ENCODE results near the gene HOXB8.

HOXB8 gene

DNA sequence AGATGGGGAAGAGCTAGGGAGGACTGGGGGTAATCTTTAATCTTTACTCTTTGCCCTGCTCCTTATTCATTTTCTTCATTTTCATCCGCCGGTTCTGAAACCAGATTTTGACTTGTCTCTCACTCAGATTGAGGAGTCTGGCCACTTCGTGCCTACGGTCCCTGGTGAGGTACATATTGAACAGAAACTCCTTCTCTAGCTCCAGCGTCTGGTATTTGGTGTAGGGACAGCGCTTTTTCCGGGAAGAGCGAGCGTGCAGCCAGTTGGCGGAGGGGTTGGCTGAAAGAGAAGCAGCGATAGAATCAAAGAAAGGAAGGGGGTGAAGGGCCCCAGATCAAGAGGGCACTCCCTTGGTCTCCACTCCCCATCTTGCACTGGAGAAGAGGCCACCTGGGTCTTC, 7.8 kb upstream of the HOXB8 start:
- H3K36me3 ChIP-seq (ENCODE audit: insufficient read depth, low read length): no peaks in the 10 kb centered on the region
- no peaks in the 10 kb centered on the region for H3K9me3 ChIP-seq (ENCODE audit: control insufficient read depth, insufficient read depth, low read length)
- H3K4me1 ChIP-seq (ENCODE audit: insufficient read depth, low read length): peaks cover 12% of the 10 kb centered on the region
- H3K9ac ChIP-seq (ENCODE audit: low read depth, low read length): no peak overlapping the region

DNA sequence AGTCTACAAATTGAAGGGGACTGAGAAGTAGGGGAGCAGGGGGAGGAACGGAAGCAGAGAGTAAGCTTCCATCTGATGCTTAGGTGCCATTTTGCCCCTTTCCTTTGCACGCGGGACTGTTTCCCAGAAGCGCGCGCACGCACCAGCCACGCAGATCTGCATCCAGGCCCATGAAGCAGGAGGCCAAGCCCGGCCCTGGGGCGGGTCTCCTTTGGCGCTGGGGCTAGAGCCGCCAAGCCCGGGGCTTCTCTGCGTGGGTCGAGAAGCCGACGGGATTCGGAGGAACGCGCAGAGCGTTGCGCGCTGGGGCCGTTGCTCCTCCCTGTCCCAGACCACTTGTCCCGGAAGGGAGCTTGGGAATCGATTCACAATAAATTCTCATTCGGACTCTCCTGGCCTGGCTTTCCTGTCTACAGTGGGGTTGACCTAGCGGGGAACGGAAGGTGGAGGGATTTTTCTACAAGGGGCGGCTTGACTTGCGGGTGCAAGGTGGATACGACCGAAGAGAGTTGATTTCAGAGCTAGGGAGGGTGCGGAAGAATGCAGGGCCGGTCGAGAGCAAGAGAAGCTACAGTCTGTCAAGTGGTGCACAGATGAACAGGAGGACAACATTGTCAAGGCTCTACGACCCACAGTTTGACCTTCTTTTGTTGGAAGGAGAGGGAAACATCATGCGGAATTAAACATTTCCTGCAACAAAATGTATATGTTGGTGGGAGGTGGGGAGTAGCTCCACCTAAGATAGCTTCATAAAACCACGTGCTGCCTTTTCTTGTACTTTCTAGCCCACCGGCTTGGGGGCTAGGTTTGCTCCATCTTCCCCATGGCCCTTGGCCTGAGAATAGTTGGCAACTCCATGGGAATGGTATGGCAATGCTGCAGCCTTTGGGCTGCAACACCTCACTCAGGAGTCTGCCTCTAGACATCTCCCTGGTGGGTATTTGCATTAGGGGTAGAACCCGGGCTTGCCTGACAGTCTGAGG, 6.6 kb upstream of the HOXB8 start:
- peaks cover 8% of the 10 kb centered on the region for H3K4me1 ChIP-seq (ENCODE audit: insufficient read depth, low read length)
- no peaks in the 10 kb centered on the region for H3K36me3 ChIP-seq (ENCODE audit: insufficient read depth, low read length)
- no peaks in the 10 kb centered on the region for H3K9me3 ChIP-seq (ENCODE audit: control insufficient read depth, insufficient read depth, low read length)
- H3K9ac ChIP-seq (ENCODE audit: low read depth, low read length): no peak overlapping the region

DNA sequence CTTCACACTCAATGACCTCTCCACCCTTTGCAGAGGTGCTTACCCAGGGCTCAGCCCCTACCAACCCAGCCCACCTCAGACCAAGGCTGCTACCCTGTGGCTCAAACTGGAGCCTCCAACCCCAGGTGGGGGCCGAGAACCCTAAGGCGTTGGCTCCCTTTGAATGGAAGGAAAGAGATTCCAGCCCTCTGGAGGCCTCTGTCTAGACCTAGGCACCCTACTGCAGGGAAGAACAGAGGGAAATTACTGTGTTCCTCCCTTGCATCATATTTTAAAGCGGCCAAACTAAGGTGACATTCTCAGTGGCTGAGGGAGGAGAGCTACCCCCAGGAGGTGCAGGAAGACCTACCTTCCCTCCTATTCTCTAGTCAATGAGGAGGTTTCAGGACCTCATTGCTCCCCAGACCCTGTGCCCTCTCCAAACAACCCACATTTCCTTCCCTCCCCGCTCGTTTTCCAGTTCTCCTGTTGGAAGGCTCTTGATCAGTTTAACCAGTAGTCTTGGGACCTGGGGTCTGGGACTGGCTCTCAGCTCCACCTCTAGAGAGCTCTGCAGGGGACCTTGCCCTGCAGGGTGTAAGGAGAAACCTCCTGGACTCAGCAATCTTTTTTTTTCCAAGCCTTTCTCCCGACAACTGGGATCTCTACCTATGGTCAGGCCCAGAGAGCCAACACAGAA, 5.5 kb upstream of the HOXB8 start:
- Histone ChIP-seq H3K9ac (ENCODE audit: low read depth, low read length) (no peak overlapping the region), H3K4me1 (ENCODE audit: insufficient read depth, low read length) (peaks cover 8% of the 10 kb centered on the region), H3K36me3 (ENCODE audit: insufficient read depth, low read length) (no peaks in the 10 kb centered on the region), H3K9me3 (ENCODE audit: control insufficient read depth, insufficient read depth, low read length) (no peaks in the 10 kb centered on the region)

DNA sequence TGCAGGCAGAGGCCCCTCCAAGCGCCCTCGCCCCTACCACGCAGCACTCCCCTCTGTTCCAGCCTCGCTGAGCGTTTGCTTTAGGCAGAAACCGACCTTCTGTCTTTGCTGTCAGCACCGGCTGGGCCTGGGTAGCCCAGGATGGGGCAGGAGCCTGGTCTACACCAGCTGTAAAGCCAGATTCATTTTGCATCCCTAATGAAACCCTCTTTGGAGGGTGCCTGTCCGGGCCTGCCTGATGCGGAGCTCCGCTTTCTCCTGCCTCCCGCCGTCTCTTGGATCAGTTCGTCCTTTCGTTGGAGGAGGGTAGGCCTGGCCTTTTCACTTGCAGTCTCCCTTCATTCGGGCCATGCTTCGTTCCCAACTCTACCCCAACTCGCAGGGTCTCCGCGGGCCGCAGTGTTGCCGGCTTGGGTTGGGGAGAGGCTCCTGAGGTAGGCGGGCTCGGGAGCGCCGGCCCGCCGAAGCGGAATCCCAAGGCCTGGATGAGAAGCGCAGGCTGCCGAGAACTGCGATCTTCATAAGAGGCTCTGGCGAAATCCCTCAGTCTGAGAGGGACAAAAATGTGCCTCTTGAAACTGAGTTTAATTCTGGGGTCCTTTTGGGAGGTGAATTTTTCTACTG, 4.8 kb upstream of the HOXB8 start:
- Histone ChIP-seq H3K9ac (ENCODE audit: low read depth, low read length) (no peak overlapping the region; the same call in 1 of the 2 replicates), H3K36me3 (ENCODE audit: insufficient read depth, low read length) (no peaks in the 10 kb centered on the region), H3K4me1 (ENCODE audit: insufficient read depth, low read length) (peaks cover 8% of the 10 kb centered on the region), H3K9me3 (ENCODE audit: control insufficient read depth, insufficient read depth, low read length) (no peaks in the 10 kb centered on the region)

DNA sequence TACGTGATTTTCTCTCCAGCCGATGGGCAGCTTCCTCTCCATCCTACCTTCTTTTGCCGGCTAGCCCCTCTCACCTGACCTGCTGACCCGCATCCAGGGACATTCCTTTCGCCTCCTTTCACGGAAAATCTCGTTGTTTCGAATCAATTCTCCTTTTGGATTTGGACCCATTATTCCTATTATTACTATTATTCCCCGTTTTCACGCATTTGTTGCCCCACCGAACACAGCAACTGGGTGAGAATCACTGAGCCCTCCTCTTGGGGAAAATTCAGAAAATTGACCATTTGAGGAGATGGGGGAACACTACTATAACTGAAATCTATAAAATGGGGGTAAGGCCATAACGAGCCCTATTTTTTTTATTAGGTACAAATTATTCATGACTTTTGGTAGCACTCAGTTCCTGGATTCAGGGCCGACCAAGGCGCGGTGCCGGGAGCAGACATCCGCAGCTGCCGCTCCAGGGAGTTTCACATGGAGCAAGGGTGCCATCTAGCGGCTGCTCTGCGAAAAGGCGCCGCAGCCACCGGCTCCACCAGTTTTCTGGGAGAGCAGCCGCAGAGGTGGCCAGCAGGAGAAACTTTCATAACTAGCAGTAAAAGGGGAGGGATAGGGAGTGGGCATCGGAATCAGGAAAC, 3.3 kb upstream of the HOXB8 start:
- no peaks in the 10 kb centered on the region for H3K9me3 ChIP-seq (ENCODE audit: control insufficient read depth, insufficient read depth, low read length)
- peak overlapping the region; percentile 5; the same call in 1 of the 2 replicates for H3K9ac ChIP-seq (ENCODE audit: low read depth, low read length)
- H3K4me1 ChIP-seq (ENCODE audit: insufficient read depth, low read length): peaks cover 8% of the 10 kb centered on the region
- no peaks in the 10 kb centered on the region for H3K36me3 ChIP-seq (ENCODE audit: insufficient read depth, low read length)

DNA sequence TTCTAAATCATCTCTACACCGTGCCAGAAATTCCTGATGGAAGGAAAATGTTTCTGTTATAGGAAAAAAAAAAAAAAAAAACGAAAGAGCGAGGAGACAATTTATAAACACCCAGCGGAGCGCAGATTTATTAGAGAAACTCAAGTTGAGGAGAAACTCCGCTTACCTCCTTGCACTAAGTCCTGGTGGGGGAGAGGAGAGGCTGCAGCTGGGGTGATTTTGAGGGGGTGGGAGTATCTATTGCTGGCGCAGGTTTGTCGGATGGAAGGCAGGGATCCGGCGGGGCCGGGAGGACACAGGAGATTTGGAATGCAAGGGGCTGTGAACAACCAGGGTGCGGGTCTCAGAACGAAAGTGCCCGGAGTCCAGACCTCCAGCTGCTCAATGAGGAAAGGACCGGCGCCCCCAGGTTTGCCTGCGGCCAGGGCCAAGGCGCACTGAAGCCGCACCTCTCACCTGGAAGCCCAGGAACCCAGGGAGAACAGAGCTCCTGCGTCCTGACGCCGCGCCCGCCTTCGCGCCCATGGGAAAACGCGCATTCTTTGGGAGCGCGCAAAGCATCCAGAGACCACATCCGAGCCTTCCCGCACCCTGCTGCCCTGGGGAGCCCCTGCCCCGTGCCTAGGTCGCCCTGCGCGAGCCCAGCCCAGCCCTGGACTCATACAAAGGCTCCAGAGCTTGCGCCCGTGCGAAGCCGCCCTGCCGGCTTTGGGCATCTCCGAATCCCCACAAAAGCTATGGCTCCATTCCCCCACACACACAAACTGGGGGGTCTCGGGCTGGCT, 2.6 kb upstream of the HOXB8 start:
- Histone ChIP-seq H3K9ac (ENCODE audit: low read depth, low read length) (no peak overlapping the region), H3K36me3 (ENCODE audit: insufficient read depth, low read length) (no peaks in the 10 kb centered on the region), H3K4me1 (ENCODE audit: insufficient read depth, low read length) (peaks cover 8% of the 10 kb centered on the region), H3K9me3 (ENCODE audit: control insufficient read depth, insufficient read depth, low read length) (no peaks in the 10 kb centered on the region; the same call in 1 of the 2 replicates)

DNA sequence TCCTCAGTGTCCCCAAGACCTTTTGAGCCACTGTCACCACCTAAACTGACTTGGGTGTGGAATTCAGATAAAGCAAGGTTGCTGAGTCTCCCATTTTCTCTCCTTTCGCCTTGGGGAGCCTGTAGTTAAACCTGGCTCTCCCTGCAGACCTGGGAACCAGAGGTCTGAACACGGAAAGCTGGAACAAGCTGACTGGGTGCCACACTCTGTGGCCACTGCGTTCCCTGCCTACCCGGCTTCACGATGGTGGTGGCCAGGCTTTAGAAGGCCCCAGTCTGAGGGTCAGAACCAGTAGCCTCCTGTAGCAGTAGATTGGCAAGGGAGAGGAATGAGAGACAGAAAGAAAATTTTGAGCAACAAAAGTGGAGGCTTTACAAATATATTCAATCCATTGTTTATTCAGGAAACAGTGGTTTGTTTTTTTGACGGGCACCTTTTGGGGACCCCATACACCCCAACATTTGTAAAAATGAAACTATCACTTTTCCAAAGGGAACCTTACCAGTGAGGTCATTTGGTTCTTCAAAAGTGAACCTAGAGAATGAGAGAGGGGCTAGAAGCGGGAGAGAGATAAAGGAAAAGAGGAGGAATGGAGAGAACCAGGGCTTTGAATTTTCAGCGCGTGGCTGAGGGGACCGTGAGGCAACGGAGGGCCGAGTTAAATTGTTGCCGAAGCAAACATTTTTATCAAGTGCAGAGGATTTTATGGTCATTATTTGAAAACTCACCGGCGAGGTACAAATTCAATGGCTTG, 1.8 kb upstream of the HOXB8 start:
- no peaks in the 10 kb centered on the region for H3K36me3 ChIP-seq (ENCODE audit: insufficient read depth, low read length)
- no peak overlapping the region for H3K9ac ChIP-seq (ENCODE audit: low read depth, low read length)
- peaks cover 8% of the 10 kb centered on the region for H3K4me1 ChIP-seq (ENCODE audit: insufficient read depth, low read length)
- no peaks in the 10 kb centered on the region; the same call in 1 of the 2 replicates for H3K9me3 ChIP-seq (ENCODE audit: control insufficient read depth, insufficient read depth, low read length)

DNA sequence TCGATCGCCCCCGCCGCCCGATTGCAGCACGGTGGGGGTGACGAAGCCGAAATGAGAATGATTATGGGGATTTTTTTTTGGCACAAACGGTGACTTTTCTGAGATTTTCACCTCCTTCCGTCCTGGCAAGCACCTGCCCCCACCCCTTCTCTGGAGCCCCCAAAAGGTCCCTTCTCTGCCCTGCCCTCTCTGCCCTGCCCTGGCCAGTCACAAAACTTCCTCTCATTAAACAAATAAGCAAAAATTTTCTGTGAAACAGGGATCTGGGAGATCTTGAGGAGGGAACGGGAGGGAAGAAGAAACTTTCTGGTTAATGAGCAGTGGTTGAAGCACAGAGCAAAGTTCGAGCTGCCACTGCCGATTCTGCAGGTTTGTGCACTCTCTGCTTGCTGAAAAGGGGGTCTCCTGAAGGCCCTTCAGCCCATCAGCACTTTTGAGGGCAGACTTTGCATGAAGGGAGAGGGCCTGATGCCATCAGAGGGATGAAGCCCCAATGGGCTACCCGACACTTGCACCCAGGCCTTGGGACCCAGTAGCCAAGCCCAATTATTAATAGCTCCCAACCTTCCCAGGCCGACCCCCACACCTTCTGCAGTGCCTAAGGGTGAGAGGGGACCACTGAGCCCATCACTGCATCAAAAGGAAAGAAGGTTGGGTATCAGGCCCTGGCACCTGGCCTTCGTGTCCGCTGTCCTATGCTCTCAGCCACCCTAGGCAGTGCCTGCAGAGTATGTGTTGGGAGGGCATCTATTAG, 1.0 kb upstream of the HOXB8 start:
- Histone ChIP-seq H3K9ac (ENCODE audit: low read depth, low read length) (no peak overlapping the region), H3K36me3 (ENCODE audit: insufficient read depth, low read length) (no peaks in the 10 kb centered on the region), H3K9me3 (ENCODE audit: control insufficient read depth, insufficient read depth, low read length) (no peaks in the 10 kb centered on the region; the same call in 1 of the 2 replicates), H3K4me1 (ENCODE audit: insufficient read depth, low read length) (peaks cover 8% of the 10 kb centered on the region)

DNA sequence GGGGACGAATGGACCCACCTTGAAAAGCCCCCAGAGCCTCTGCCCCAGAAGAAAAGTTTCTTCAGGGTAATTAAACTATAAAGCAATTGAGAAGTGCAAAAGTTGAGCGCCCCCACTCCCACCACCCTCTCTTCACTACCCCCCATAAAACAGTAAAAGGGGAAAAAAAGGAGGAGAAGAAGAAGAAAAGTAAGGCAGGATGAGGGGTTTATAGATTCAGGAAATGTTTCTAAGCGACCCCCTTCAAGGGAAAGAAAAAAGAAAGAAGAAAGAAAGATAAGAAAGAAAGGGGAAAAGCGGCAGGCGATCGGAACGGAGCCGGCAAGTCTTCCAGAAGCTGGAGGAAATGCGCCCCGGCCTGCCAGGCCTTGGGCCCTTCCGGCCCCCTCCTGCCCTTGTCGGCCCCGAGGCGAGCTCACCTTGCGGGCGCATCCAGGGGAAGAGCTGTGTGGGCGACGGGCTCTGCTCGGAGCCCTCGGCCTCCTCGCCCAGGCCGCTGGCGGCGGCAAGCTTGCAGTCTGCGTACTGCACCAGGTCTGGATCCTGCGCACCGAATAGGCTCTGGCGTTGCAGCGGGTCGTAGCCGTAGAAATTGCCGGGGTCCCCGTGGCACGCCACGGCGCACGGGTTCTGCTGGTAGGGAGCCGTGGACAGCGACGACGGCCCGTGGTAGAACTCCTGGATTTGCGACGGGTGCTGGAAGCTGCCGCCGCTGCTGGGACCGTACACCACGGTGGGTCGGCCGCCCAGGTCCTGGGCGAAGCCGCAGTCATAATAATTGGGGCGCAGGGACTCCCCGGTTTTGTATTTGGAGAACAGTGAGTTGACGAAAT, 1.0 kb downstream of the HOXB8 start:
- Histone ChIP-seq H3K4me1 (ENCODE audit: insufficient read depth, low read length) (0 out of 2 replicates have a peak, but pooled peaks cover 4% of the 10 kb centered on the region), H3K9me3 (ENCODE audit: control insufficient read depth, insufficient read depth, low read length) (no peaks in the 10 kb centered on the region; the same call in 1 of the 2 replicates), H3K36me3 (ENCODE audit: insufficient read depth, low read length) (no peaks in the 10 kb centered on the region), H3K9ac (ENCODE audit: low read depth, low read length) (peak overlapping the region; percentile 8; the same call in 1 of the 2 replicates)

DNA sequence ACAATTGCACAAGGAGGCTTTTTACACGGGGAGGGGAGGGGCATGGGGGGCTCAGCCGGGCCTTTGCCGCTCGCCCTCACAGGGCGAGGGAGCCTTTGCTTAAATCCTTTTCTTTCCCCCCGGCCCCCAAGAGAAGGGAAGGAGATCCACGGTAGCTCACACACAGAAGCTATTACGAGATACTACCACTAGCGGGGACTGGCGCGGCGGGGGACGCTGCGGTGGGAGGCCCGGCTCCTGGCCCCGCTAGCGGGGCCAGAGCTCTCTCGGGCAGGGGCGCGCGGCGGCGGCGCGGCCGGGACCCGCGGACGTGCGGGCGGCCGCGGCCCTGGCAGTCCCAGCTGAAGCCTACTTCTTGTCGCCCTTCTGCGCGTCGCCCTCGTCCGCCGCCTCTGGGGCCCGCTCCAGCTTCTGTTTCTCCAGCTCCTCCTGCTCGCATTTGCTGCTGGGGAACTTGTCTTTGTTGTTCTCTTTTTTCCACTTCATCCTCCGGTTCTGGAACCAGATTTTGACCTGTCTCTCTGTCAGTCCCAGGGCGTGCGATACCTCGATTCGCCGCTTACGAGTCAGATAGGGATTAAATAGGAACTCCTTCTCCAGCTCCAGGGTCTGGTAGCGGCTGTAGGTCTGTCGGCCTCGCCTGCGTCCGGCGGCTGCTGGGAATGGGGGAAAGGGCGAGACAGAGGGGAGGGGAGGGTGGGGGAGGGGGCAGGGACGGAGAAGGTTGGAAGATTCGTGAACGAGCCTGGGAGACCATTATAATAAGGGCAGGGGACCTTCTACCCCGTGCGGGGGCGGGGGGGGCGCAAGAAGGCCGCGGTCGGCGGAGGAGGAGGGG, 2.0 kb downstream of the HOXB8 start:
- no peak overlapping the region; the same call in 1 of the 2 replicates for H3K9ac ChIP-seq (ENCODE audit: low read depth, low read length)
- H3K9me3 ChIP-seq (ENCODE audit: control insufficient read depth, insufficient read depth, low read length): no peaks in the 10 kb centered on the region; the same call in 1 of the 2 replicates
- H3K36me3 ChIP-seq (ENCODE audit: insufficient read depth, low read length): no peaks in the 10 kb centered on the region
- H3K4me1 ChIP-seq (ENCODE audit: insufficient read depth, low read length): 0 out of 2 replicates have a peak, but pooled peaks cover 1% of the 10 kb centered on the region

DNA sequence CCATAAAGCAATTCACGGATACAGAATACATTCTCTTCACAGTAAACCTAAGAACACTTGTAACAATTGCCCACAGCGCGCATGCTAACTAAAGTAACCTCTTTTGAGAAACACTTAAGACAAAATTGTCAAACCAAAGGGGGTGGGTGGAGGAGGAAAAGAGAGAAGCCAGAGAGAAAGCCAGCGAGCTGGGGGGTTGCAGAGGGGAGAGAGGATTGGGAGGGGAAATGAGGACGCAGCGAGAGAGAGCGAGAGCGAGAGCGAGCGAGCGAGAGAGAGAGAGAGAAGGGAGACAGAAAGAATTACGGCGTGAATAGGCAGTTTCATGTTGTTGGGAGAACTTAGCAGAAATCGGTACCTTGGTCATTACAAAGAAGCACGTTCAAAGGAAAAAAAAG, 2.6 kb downstream of the HOXB8 start:
- no peaks in the 10 kb centered on the region; the same call in 1 of the 2 replicates for H3K9me3 ChIP-seq (ENCODE audit: control insufficient read depth, insufficient read depth, low read length)
- H3K9ac ChIP-seq (ENCODE audit: low read depth, low read length): no peak overlapping the region
- H3K36me3 ChIP-seq (ENCODE audit: insufficient read depth, low read length): no peaks in the 10 kb centered on the region
- H3K4me1 ChIP-seq (ENCODE audit: insufficient read depth, low read length): no peaks in the 10 kb centered on the region
